ENCODE data around the gene TNFRSF19. TPM values are rescaled to one million over a fixed set of nuclear protein-coding genes. Genes with fewer than 3 reads are reported as not detected.

Gene TNFRSF19
- total and polyA plus RNA-seq, 2 of the 4 experiments (the other 2 are of a cell fraction): 18.6 to 26.3 TPM

DNA sequence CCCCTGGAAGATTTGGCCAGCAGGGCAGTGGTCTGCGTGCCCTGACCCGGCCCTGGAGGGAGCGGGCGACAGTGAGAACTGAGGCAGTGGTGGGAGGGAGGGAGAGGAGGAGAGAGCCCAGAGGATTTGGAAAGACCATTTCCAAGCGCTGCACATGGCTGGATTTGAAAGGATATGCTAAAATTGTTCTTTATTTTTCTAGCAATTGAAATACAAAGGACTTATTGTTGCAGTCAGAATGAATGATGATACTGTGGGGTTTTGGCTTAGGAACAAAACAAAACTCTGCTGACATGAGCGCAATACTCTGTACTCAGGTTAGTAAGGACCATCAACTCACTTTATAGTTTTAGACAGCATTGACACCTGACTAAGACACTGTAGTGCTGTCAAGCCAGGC, 69.5 kb downstream of the TNFRSF19 start:
- H4K20me1 ChIP-seq (ENCODE audit: insufficient read depth, low read length): no peaks in the 10 kb centered on the region
- H3K27me3 ChIP-seq (ENCODE audit: control insufficient read depth, insufficient read depth, low read length): no peaks in the 10 kb centered on the region
- peaks cover 32% of the 10 kb centered on the region for H3K36me3 ChIP-seq (ENCODE audit: control insufficient read depth, insufficient read depth, low read length)
- intact Hi-C loops (cut with micrococcal nuclease) (no loop called here), dilution Hi-C loops (cut with HindIII; ENCODE audit: low sequenced_read_pairs, unreplicated experiment) (no loop called here), in situ Hi-C loops (cut with MboI; ENCODE audit: low sequenced_read_pairs) (no loop called here)
- no peak overlapping the region for H3K4me2 ChIP-seq (ENCODE audit: low read depth, low read length)
- BruUV-seq (replicated peaks): no TSS peak
- no peak overlapping the region for H2BK5ac ChIP-seq (ENCODE audit: low read depth, low read length, poor library complexity, severe bottlenecking)
- no peak overlapping the region for H2BK15ac ChIP-seq (ENCODE audit: low read depth, low read length)
- H3K9me1 ChIP-seq (ENCODE audit: insufficient read depth, low read length): peaks cover 12% of the 10 kb centered on the region
- no peak overlapping the region for H3K9ac ChIP-seq (ENCODE audit: low read depth, low read length)
- no peak overlapping the region for H3K23ac ChIP-seq (ENCODE audit: low read depth, low read length)
- ATAC-seq (ENCODE audit: low read depth) (no peak), DNase-seq (no peak)
- no peak overlapping the region for H3K14ac ChIP-seq (replicated peaks; ENCODE audit: low read depth, low read length)
- H2BK120ac ChIP-seq (ENCODE audit: low read depth, low read length): no peak overlapping the region
- TF ChIP-seq MAFK (IDR thresholded peaks at IDR 0.05; ENCODE audit: low read depth, low read length): no peak
- TF ChIP-seq, protein P1, sequence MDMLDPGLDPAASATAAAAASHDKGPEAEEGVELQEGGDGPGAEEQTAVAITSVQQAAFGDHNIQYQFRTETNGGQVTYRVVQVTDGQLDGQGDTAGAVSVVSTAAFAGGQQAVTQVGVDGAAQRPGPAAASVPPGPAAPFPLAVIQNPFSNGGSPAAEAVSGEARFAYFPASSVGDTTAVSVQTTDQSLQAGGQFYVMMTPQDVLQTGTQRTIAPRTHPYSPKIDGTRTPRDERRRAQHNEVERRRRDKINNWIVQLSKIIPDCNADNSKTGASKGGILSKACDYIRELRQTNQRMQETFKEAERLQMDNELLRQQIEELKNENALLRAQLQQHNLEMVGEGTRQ (IDR thresholded peaks at IDR 0.05; ENCODE audit: low read depth, low read length): no peak
- TF ChIP-seq MXI1 (IDR thresholded peaks at IDR 0.05; ENCODE audit: borderline replicate concordance, low read depth, low read length): no peak
- TF ChIP-seq, protein P2, sequence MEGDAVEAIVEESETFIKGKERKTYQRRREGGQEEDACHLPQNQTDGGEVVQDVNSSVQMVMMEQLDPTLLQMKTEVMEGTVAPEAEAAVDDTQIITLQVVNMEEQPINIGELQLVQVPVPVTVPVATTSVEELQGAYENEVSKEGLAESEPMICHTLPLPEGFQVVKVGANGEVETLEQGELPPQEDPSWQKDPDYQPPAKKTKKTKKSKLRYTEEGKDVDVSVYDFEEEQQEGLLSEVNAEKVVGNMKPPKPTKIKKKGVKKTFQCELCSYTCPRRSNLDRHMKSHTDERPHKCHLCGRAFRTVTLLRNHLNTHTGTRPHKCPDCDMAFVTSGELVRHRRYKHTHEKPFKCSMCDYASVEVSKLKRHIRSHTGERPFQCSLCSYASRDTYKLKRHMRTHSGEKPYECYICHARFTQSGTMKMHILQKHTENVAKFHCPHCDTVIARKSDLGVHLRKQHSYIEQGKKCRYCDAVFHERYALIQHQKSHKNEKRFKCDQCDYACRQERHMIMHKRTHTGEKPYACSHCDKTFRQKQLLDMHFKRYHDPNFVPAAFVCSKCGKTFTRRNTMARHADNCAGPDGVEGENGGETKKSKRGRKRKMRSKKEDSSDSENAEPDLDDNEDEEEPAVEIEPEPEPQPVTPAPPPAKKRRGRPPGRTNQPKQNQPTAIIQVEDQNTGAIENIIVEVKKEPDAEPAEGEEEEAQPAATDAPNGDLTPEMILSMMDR (conservative IDR thresholded peaks at IDR 0.05; ENCODE audit: low read depth, low read length): no peak
- no peak for TF ChIP-seq CHD1 (IDR thresholded peaks at IDR 0.05; ENCODE audit: low read depth, low read length)
- TF ChIP-seq FOS (IDR thresholded peaks at IDR 0.05; ENCODE audit: low read depth, low read length): no peak
- TF ChIP-seq POLR2A (IDR thresholded peaks at IDR 0.05; ENCODE audit: low read depth, low read length): no peak
- TF ChIP-seq RAD21 (IDR thresholded peaks at IDR 0.05; ENCODE audit: low read length): no peak
- TF ChIP-seq RFX5 (IDR thresholded peaks at IDR 0.05; ENCODE audit: low read depth, low read length): no peak
- no peak for TF ChIP-seq BHLHE40 (IDR thresholded peaks at IDR 0.05; ENCODE audit: low read depth, low read length)
- no peak overlapping the region for H4K91ac ChIP-seq (ENCODE audit: insufficient read depth, low read depth, low read length)
- H3K9me3 ChIP-seq (ENCODE audit: control insufficient read depth, insufficient read depth, low read length): no peaks in the 10 kb centered on the region
- no peak overlapping the region; the same call in 1 of the 2 replicates for H4K5ac ChIP-seq (ENCODE audit: low read depth, low read length)
- no peak overlapping the region for H3K56ac ChIP-seq (ENCODE audit: extremely low read depth, insufficient read depth, low read length)
- H2AK9ac ChIP-seq (replicated peaks; ENCODE audit: low read depth, low read length, poor library complexity): no peak overlapping the region
- H2AFZ ChIP-seq (replicated peaks; ENCODE audit: low read length, poor library complexity): no peak overlapping the region
- ChIA-PET POLR2A (ENCODE audit: unreplicated experiment) (no interaction called here), CTCF (no interaction called here)
- H2BK20ac ChIP-seq (ENCODE audit: low read depth, low read length): no peak overlapping the region
- H3K79me1 ChIP-seq (ENCODE audit: low read depth in 1 of 2, low read length in 2 of 2): peaks cover 4 to 19% of the 10 kb centered on the region in 2 experiments
- H2AK5ac ChIP-seq (ENCODE audit: low read depth, low read length): no peak overlapping the region
- H3K4ac ChIP-seq (ENCODE audit: low read depth, low read length): no peak overlapping the region
- H4K8ac ChIP-seq (ENCODE audit: low read depth in 2 of 2, low read length in 2 of 2): no peak overlapping the region
- H3K18ac ChIP-seq (ENCODE audit: low read depth, low read length): no peak overlapping the region; the same call in 1 of the 2 replicates
- H3K4me1 ChIP-seq (ENCODE audit: control insufficient read depth, insufficient read depth, low read length): peaks cover 8% of the 10 kb centered on the region
- WGBS, 2 experiments (ENCODE audit: extremely low coverage in 2 of 2, insufficient read length in 1 of 2): no CpG with 5 or more reads among the region's 6 CpGs
- H3K27ac ChIP-seq (ENCODE audit: insufficient read depth, low read length): no peak overlapping the region
- H3K4me3 ChIP-seq (ENCODE audit: insufficient read depth, low read depth, low read length): no peak overlapping the region

Data from IMR-90 (cell line).